GM13977 (cell line): ENCODE results near the gene TP53.
A peak's percentile ranks its signal among the peaks of the same experiment; 100 is the strongest.

Source experiments
- DNase-seq: peaks from one replicate; pipeline ENCODE4 v3.0.0; 2012; ENCODE audit warnings: low spot score
- CTCF ChIP-seq: IDR thresholded peaks from 2 replicates; pipeline ENCODE4 v1.5.1; 2012; ENCODE audit warnings: mild to moderate bottlenecking, control low read depth; ENCODE audit not compliant: insufficient read depth; ENCODE audit errors: extremely low read depth, missing control alignments
- in situ Hi-C: fragments of 300-500 bp; cut with MboI; formaldehyde crosslinking; loops from one replicate; pipeline ENCODE4 v1.12.0; 2022; ENCODE audit warnings: low sequenced_read_pairs, low pct_unique_long_range_greater_than_20kb, mixed read lengths, inconsistent platforms; ENCODE audit not compliant: unreplicated experiment

TP53 gene

DNA sequence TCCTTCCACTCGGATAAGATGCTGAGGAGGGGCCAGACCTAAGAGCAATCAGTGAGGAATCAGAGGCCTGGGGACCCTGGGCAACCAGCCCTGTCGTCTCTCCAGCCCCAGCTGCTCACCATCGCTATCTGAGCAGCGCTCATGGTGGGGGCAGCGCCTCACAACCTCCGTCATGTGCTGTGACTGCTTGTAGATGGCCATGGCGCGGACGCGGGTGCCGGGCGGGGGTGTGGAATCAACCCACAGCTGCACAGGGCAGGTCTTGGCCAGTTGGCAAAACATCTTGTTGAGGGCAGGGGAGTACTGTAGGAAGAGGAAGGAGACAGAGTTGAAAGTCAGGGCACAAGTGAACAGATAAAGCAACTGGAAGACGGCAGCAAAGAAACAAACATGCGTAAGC is 12.4 kb downstream of the TP53 start:
- in situ Hi-C loops: no loop called here
- no peak for TF ChIP-seq CTCF
- no peak for DNase-seq

GRCh38 chr17:7673239-7673638 is 14.1 kb downstream of the TP53 start:
- in situ Hi-C loops: no loop called here
- DNase-seq: peak; percentile 47
- peak; percentile 43 for TF ChIP-seq CTCF

GRCh38 chr17:7668482-7668881 is 18.8 kb downstream of the TP53 start:
- no peak for DNase-seq
- in situ Hi-C loops: no loop called here
- TF ChIP-seq CTCF: no peak

GRCh38 chr17:7667656-7668406 is 19.5 kb downstream of the TP53 start:
- in situ Hi-C loops: no loop called here
- DNase-seq: no peak
- TF ChIP-seq CTCF: no peak

DNA sequence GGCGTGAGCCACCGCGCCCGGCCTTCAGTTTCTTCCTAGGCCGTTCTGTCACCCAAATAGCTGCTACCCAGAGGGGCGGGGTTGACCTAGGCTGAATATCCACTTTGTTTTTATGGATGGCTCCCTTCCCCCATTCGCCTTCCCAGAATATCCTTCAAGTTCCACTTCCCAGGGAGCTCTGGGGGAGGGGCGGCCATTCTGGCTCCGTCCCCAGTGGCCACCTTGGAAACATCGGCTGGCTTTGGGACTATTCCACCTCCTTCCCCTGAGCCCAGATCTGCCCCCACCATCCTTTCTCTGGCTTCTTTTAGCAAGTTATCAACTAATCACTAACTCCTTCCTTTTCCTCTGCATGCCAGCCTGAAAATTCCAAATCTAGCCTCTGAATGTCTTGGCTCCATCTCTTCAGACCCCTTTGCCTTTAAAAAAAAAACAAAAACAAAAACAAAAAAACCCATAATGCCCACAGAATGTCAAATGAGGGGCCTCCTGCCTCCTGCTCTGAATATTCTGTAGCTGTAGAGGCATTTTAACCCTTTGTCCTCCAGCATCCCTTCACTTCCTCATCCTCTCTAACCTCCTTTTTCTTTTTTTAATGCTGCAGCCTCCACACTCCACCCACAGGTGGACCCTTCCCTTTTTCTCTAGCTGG is 30.2 kb downstream of the TP53 start:
- no peak for DNase-seq
- TF ChIP-seq CTCF: no peak
- in situ Hi-C loops: no loop called here

- DNase-seq: no peak
- TF ChIP-seq CTCF: no peak
- in situ Hi-C loops: no loop called here
These were observed 31.8 kb downstream of the TP53 start for GRCh38 chr17:7655541-7655840.
